Upper lobe of right lung (tissue), 1 donor: Measurements from ENCODE around the gene SCAPER. TPM values are rescaled to one million over a fixed set of nuclear protein-coding genes. Genes with fewer than 3 reads are reported as not detected.
A peak's percentile ranks its signal among the peaks of the same experiment; 100 is the strongest.

Source experiments
- ATAC-seq: fragments of 200-7000 bp; cut with Tn5 transposase; one replicate; pipeline ENCODE4 v1.9.1; 2020; ENCODE audit warnings: mild to moderate bottlenecking, moderate library complexity
- DNase-seq: peaks from one replicate; pipeline ENCODE4 v3.0.0-alpha.2; 2020
- H3K27ac ChIP-seq: fragments of 200-600 bp; one replicate; pipeline ENCODE4 v1.8.0; 2022
- H3K27me3 ChIP-seq: fragments of 200-600 bp; one replicate; pipeline ENCODE4 v1.8.0; 2022; ENCODE audit warnings: mild to moderate bottlenecking
- H3K36me3 ChIP-seq: fragments of 200-600 bp; one replicate; pipeline ENCODE4 v1.8.0; 2022
- H3K4me1 ChIP-seq: fragments of 200-600 bp; one replicate; pipeline ENCODE4 v1.8.0; 2022
- H3K4me3 ChIP-seq: fragments of 200-600 bp; one replicate; pipeline ENCODE4 v1.8.0; 2022; ENCODE audit warnings: mild to moderate bottlenecking
- H3K9me3 ChIP-seq: fragments of 200-600 bp; one replicate; pipeline ENCODE4 v1.8.0; 2022
- intact Hi-C: fragments of 100-400 bp; cut with DNase I; formaldehyde crosslinking; loops from one replicate; pipeline ENCODE4 v1.11.0; 2022
- total RNA-seq: library from RNA; stranded (reverse); fragmentation: NEBNext Ultra II Directional; extraction: Animal tissue kit (Norgen Biotek cat#: 25700); gene quantifications from one replicate; pipeline ENCODE4 v1.2.1, GENCODE V29; 2021
- TF ChIP-seq, protein P1 (sequence below): fragments of 200-600 bp; IDR thresholded peaks from one replicate; pipeline ENCODE4 v1.8.0; 2022; ENCODE audit warnings: antibody characterized with exemption
- donor health status: DM: no; HTN: yes; CAD: no; lungs with severe emphysema.

The SCAPER gene
- total RNA-seq, 1 donor from 2014 or later, result 44.3 TPM

DNA sequence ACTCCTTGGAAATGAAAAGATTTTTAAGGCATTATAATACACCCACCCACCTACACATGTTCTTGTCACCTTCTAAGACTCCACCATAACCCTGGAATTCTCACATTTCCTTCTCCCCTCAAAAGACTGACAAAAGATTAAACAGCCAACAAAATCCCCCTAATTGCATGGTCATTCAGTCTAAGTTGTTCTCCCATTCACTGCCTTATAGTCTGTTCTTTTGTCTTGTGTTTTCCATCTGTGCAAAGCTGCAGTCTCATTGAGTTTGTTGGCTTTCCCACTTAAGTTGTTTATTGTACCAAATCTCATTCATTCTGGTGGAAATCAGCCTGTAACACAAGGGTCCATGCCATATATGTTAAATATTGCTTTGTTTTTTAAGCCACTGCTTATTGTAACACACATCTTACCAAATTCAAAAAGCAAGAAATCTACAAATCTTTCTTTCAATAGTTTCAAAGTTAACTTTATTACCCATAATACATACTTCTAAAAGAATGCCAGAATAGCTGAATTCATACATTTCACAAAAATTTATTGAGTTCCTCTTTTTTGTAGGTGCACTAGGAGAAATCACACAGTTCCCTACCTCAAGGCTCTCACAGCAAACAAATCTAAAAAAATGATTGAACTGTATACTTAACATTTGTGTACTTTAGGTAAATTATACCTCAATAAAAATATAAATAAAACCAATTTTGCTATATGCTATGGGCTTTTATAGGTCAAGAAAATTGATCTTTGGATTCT is 24.0 kb upstream of the SCAPER start:
- H3K36me3 ChIP-seq, result peaks cover under 1% of the 10 kb centered on the region
- ATAC-seq (no peak), DNase-seq (no peak)
- H3K9me3 ChIP-seq, result no peaks in the 10 kb centered on the region
- no peaks in the 10 kb centered on the region for H3K27me3 ChIP-seq
- intact Hi-C loops, result no loop called here
- peaks cover 6% of the 10 kb centered on the region for H3K4me1 ChIP-seq
- H3K4me3 ChIP-seq, result no peak overlapping the region
- no peak overlapping the region for H3K27ac ChIP-seq
- TF ChIP-seq, protein P1, sequence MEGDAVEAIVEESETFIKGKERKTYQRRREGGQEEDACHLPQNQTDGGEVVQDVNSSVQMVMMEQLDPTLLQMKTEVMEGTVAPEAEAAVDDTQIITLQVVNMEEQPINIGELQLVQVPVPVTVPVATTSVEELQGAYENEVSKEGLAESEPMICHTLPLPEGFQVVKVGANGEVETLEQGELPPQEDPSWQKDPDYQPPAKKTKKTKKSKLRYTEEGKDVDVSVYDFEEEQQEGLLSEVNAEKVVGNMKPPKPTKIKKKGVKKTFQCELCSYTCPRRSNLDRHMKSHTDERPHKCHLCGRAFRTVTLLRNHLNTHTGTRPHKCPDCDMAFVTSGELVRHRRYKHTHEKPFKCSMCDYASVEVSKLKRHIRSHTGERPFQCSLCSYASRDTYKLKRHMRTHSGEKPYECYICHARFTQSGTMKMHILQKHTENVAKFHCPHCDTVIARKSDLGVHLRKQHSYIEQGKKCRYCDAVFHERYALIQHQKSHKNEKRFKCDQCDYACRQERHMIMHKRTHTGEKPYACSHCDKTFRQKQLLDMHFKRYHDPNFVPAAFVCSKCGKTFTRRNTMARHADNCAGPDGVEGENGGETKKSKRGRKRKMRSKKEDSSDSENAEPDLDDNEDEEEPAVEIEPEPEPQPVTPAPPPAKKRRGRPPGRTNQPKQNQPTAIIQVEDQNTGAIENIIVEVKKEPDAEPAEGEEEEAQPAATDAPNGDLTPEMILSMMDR, result no peak

DNA sequence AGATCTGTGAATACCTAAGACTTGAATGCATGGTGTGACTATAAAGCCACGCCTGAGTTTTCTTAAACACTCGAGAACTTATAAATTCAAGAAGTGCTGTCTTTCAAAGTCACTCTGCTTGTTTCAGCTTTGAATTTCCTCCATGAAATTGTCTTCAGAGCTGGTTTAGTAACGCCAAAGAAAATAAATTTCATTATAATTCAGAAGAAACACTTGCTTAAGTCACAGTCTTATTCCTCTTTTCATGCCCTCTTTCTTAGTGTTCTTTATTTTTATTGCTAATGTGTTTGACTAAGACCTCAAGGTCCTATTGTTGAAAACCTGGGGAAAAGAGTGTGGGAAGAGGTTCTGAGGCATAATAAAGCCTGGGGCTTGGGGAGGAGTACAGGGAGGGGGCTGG is 23.1 kb upstream of the SCAPER start:
- H3K36me3 ChIP-seq, result no peaks in the 10 kb centered on the region
- intact Hi-C loops, result no loop called here
- no peak overlapping the region for H3K4me3 ChIP-seq
- TF ChIP-seq, protein P1, result no peak
- ATAC-seq (no peak), DNase-seq (no peak)
- H3K27me3 ChIP-seq, result no peaks in the 10 kb centered on the region
- H3K27ac ChIP-seq, result no peak overlapping the region
- peaks cover 6% of the 10 kb centered on the region for H3K4me1 ChIP-seq
- H3K9me3 ChIP-seq, result no peaks in the 10 kb centered on the region

DNA sequence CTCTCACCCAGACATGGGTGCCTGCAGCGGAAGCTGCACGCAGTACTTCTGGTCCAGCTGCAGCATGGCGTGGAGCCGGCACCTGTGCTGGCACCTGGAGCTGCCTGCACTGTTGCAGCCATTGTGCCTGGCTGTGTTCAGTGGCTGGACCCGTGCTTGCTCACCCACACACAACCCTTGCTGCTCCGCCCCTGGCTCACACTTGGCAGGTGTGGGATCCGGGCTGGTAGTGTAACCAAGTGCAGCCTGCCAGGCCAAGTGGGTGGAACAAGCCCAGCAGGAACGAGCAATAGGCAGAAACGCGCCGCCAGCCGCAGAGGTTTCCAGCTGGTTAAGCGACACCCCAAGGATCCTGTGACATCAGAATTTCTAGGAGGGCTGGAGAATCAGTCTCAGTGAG is 11.2 kb upstream of the SCAPER start:
- DNase-seq, result no peak
- H3K9me3 ChIP-seq, result no peaks in the 10 kb centered on the region
- no peaks in the 10 kb centered on the region for H3K4me1 ChIP-seq
- H3K27ac ChIP-seq, result no peak overlapping the region
- H3K4me3 ChIP-seq, result no peak overlapping the region
- TF ChIP-seq, protein P1, result no peak
- intact Hi-C loops, result no loop called here
- H3K36me3 ChIP-seq, result no peaks in the 10 kb centered on the region
- ATAC-seq, result no peak
- H3K27me3 ChIP-seq, result no peaks in the 10 kb centered on the region

DNA sequence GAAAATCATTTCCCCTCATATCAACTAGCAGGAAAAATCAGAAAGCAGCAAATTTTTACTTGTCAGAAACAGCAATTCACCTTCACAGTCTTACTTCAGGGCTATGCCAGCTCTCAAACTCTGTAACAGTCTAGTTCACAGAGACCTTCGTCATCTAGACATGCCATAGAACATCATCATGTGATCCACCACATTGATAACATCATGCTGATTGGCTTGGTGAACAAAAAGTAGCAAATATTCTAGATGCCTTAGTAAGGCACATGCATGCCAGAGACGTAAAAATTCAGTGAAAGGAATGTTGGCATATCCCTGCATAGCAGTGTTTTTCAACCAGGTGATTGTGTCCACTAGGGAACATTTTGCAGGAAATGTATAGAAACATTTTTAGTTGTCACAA is 8.6 kb upstream of the SCAPER start:
- H3K27me3 ChIP-seq, result no peaks in the 10 kb centered on the region
- ATAC-seq, result no peak
- TF ChIP-seq, protein P1, result no peak
- no peak overlapping the region for H3K4me3 ChIP-seq
- intact Hi-C loops, result no loop called here
- no peaks in the 10 kb centered on the region for H3K4me1 ChIP-seq
- no peak overlapping the region for H3K27ac ChIP-seq
- DNase-seq, result no peak
- H3K36me3 ChIP-seq, result no peaks in the 10 kb centered on the region
- H3K9me3 ChIP-seq, result no peaks in the 10 kb centered on the region

DNA sequence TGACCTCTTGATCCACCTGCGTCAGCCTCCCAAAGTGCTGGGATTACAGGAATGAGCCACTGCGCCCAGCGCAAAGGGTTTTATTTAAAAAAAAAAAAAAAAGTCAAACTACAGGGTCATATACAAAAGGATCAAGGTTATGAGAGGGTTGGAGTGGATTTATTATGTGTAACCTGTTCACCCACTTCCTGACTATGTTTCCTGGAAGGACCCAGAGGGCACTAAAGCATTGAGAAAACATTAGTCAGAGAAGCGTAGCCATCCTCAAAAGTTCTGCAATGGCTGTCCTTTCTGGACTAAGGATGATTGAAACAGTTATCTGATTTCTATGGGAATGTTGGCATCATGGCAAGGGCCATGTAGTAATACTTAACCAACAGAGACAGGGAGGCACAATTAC is 7.3 kb upstream of the SCAPER start:
- Histone ChIP-seq H3K27ac (no peak overlapping the region), H3K27me3 (no peaks in the 10 kb centered on the region), H3K4me1 (no peaks in the 10 kb centered on the region), H3K36me3 (no peaks in the 10 kb centered on the region), H3K4me3 (no peak overlapping the region), H3K9me3 (no peaks in the 10 kb centered on the region)
- intact Hi-C loops, result no loop called here
- TF ChIP-seq, protein P1, result no peak
- DNase-seq, result no peak
- ATAC-seq, result peak; percentile 71
